ENCODE data around the gene CYP4X1.
"Not testable (repeated sequence)": the region's sequence is repeated elsewhere in the genome, so short reads cannot be mapped to it uniquely, and the experiment has no call there.

Gene CYP4X1

DNA sequence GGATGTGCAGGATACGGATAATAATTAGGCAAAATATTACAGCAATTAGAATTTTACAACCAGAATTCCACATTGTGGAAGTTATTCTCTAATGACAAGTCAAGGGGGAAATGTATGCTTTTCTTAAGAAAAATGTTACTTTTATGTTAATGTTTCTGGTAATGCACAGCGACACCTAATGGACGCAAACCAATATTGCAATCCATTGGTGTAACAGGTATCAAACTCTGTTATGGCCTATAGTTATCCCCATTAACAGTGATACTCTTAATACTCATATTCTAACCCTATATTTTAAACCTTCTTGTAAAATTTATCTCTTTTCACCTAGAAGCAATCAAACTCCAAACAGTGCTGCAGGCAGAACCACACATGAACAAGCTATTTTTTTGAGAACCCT is 65.9 kb downstream of the CYP4X1 start:
- DNase-seq (ENCODE audit: low read depth): peak; percentile 39
- not testable (repeated sequence) for H3K4me3 ChIP-seq (ENCODE audit: low read depth, low read length)
- TF ChIP-seq, protein P1, sequence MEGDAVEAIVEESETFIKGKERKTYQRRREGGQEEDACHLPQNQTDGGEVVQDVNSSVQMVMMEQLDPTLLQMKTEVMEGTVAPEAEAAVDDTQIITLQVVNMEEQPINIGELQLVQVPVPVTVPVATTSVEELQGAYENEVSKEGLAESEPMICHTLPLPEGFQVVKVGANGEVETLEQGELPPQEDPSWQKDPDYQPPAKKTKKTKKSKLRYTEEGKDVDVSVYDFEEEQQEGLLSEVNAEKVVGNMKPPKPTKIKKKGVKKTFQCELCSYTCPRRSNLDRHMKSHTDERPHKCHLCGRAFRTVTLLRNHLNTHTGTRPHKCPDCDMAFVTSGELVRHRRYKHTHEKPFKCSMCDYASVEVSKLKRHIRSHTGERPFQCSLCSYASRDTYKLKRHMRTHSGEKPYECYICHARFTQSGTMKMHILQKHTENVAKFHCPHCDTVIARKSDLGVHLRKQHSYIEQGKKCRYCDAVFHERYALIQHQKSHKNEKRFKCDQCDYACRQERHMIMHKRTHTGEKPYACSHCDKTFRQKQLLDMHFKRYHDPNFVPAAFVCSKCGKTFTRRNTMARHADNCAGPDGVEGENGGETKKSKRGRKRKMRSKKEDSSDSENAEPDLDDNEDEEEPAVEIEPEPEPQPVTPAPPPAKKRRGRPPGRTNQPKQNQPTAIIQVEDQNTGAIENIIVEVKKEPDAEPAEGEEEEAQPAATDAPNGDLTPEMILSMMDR (IDR thresholded peaks at IDR 0.05; ENCODE audit: low read depth, low read length): peak; percentile 25

DNA sequence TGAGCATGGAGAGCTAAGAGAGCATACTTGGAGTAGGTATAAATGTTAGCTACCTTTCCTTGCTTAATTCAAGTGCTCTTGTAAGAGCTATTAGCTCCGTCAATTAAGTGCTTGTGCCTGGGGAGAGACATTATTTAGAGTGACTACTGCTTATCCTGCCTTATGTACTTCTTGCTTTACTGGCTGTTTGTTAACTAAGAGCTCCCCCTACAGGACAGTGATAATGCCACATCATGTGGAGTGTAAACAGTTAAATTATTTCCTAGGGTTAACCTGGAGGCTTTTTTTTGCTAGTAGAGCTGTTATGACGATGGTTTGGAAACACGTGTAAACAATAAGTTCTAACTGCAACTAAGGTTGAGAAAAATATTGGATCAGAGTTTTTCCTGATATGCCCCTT is 68.0 kb downstream of the CYP4X1 start:
- DNase-seq (ENCODE audit: low read depth); H3K4me3 ChIP-seq (ENCODE audit: low read depth, low read length): not testable (repeated sequence)

Data from NB4 (cell line).